K562 (cell line): ENCODE measurements around the gene INPP1. TPM values are rescaled to one million over a fixed set of nuclear protein-coding genes. Genes with fewer than 3 reads are reported as not detected.

Source experiments
- CCNT2 ChIP-seq: IDR thresholded peaks from 2 replicates; pipeline ENCODE4 v1.6.1; 2011; ENCODE audit warnings: borderline replicate concordance, low read depth, mild to moderate bottlenecking, moderate library complexity, mixed read lengths, low read length; ENCODE audit not compliant: insufficient read length; ENCODE audit errors: extremely low read depth
- GATA2 ChIP-seq: sonication (generic); formaldehyde crosslinking; IDR thresholded peaks from 2 replicates; pipeline ENCODE4 v1.4.0; 2020; ENCODE audit warnings: mild to moderate bottlenecking, missing genetic modification reagents
- GATAD2A ChIP-seq: fragments of 450-650 bp; IDR thresholded peaks from 2 replicates; pipeline ENCODE4 v1.6.1; 2017
- IRF1 ChIP-seq: sonication (generic); formaldehyde crosslinking; IDR thresholded peaks from 2 replicates; pipeline ENCODE4 v1.8.0; 2022; ENCODE audit warnings: missing genetic modification reagents, mild to moderate bottlenecking, borderline replicate concordance
- KDM2B ChIP-seq: fragments of 250-450 bp; sonication (Bioruptor Pico); IDR thresholded peaks from 2 replicates; pipeline ENCODE4 v1.8.0; 2021; ENCODE audit warnings: mild to moderate bottlenecking, moderate library complexity
- KLF13 ChIP-seq: fragments of 450-650 bp; IDR thresholded peaks from 2 replicates; pipeline ENCODE4 v1.6.1; 2016; ENCODE audit warnings: missing genetic modification characterization, low read depth, mild to moderate bottlenecking, missing compliant biosample characterization, moderate library complexity, borderline replicate concordance
- MBD1 ChIP-seq: fragments of 250-450 bp; sonication (Bioruptor Pico); IDR thresholded peaks from 2 replicates; pipeline ENCODE4 v1.8.0; 2022; ENCODE audit warnings: inconsistent platforms
- MBD2 ChIP-seq: sonication (generic); IDR thresholded peaks from 2 replicates; pipeline ENCODE4 v1.6.1; 2016; ENCODE audit warnings: low read depth, borderline replicate concordance
- MED1 ChIP-seq: sonication (generic); formaldehyde crosslinking; IDR thresholded peaks from 2 replicates; pipeline ENCODE4 v1.8.1; 2023; ENCODE audit warnings: missing genetic modification reagents, borderline replicate concordance
- NKRF ChIP-seq: fragments of 450-650 bp; IDR thresholded peaks from 2 replicates; pipeline ENCODE4 v1.6.1; 2016; ENCODE audit warnings: borderline replicate concordance
- PPARD ChIP-seq: fragments of 250-450 bp; sonication (Bioruptor Pico); IDR thresholded peaks from 2 replicates; pipeline ENCODE4 v1.8.0; 2022; ENCODE audit warnings: inconsistent platforms, mild to moderate bottlenecking, moderate library complexity
- RUNX1 ChIP-seq: sonication (generic); IDR thresholded peaks from 2 replicates; pipeline ENCODE4 v1.6.1; 2016; ENCODE audit warnings: antibody characterized with exemption, low read depth
- ZNF316 ChIP-seq: fragments of 450-650 bp; IDR thresholded peaks from 2 replicates; pipeline ENCODE4 v1.6.1; 2016
- ZNF518B ChIP-seq: fragments of 250-450 bp; sonication (Bioruptor Pico); IDR thresholded peaks from 2 replicates; pipeline ENCODE4 v1.5.0; 2021; ENCODE audit warnings: mild to moderate bottlenecking, moderate library complexity
- polyA plus RNA-seq, 8 experiments: library from polyadenylated mRNA; depleted of rRNA in 4 of 8; stranded (reverse) in 5 of 8; unstranded in 3 of 8; fragments of >200 nt; fragmentation: Nextera tagmentation in 2 of 8; fragmentation: Illumina TruSeq in 1 of 8; extraction: Ambion mirVana in 2 of 8; extraction: Trizol in 1 of 8; gene quantifications; 2 replicates each; pipeline versions ENCODE4 v1.2.1 to v1.2.3, GENCODE V29; 2011 to 2014; ENCODE audit warnings: inconsistent platforms in 1 of 8, missing spikeins in 1 of 8
- total RNA-seq, 7 experiments: library from RNA; depleted of rRNA in 6 of 7; stranded (reverse); fragments of >200 nt in 6 of 7; fragmentation: Illumina TruSeq in 2 of 7; extraction: Trizol in 2 of 7; gene quantifications; 2 replicates each; pipeline versions ENCODE4 v1.2.1 to v1.2.3, GENCODE V29; 2011 to 2021; ENCODE audit warnings: low replicate concordance in 1 of 7
- TF ChIP-seq, protein P1 (sequence below), 3 experiments: IDR thresholded peaks in 2 of 3; conservative IDR thresholded peaks in 1 of 3; 2 replicates each; pipeline ENCODE4 v1.5.1; 2011 to 2012; ENCODE audit warnings: low read length in 3 of 3, mild to moderate bottlenecking in 3 of 3, control low read depth in 2 of 3, improper control_type of control experiment in 1 of 3, inconsistent platforms in 1 of 3, low read depth in 1 of 3, mixed read lengths in 1 of 3, moderate library complexity in 1 of 3; ENCODE audit not compliant: insufficient read depth in 2 of 3
- TF ChIP-seq, protein P2 (sequence below): fragments of 450-650 bp; conservative IDR thresholded peaks from 2 replicates; pipeline ENCODE4 v1.6.1; 2016; ENCODE audit warnings: missing genetic modification characterization, low read depth, mild to moderate bottlenecking, missing compliant biosample characterization, moderate library complexity

Gene INPP1
- total and polyA plus RNA-seq, 9 of the 15 experiments (the other 6 are each of a cell fraction or from before 2014, with no cell fraction given): 3.7 to 11.8 (median 6.5) TPM

- TF ChIP-seq IRF1 (no peak), KLF13 (no peak), ZNF518B (no peak), GATA2 (CRISPR knock-in tag) (no peak), CCNT2 (peak; percentile 85), RUNX1 (no peak), KDM2B (CRISPR knock-in tag) (no peak), MBD1 (CRISPR knock-in tag) (no peak), MED1 (CRISPR knock-in tag) (no peak), ZNF316 (no peak), PPARD (no peak), GATAD2A (no peak), NKRF (no peak), MBD2 (no peak)
- TF ChIP-seq, protein P1, sequence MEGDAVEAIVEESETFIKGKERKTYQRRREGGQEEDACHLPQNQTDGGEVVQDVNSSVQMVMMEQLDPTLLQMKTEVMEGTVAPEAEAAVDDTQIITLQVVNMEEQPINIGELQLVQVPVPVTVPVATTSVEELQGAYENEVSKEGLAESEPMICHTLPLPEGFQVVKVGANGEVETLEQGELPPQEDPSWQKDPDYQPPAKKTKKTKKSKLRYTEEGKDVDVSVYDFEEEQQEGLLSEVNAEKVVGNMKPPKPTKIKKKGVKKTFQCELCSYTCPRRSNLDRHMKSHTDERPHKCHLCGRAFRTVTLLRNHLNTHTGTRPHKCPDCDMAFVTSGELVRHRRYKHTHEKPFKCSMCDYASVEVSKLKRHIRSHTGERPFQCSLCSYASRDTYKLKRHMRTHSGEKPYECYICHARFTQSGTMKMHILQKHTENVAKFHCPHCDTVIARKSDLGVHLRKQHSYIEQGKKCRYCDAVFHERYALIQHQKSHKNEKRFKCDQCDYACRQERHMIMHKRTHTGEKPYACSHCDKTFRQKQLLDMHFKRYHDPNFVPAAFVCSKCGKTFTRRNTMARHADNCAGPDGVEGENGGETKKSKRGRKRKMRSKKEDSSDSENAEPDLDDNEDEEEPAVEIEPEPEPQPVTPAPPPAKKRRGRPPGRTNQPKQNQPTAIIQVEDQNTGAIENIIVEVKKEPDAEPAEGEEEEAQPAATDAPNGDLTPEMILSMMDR (IDR thresholded peaks at IDR 0.05 in 2 of 3, conservative IDR thresholded peaks at IDR 0.05 in 1 of 3; ENCODE audit: insufficient read depth in 2 of 3, low read depth in 1 of 3, low read length in 3 of 3): no peak
- TF ChIP-seq, protein P2, sequence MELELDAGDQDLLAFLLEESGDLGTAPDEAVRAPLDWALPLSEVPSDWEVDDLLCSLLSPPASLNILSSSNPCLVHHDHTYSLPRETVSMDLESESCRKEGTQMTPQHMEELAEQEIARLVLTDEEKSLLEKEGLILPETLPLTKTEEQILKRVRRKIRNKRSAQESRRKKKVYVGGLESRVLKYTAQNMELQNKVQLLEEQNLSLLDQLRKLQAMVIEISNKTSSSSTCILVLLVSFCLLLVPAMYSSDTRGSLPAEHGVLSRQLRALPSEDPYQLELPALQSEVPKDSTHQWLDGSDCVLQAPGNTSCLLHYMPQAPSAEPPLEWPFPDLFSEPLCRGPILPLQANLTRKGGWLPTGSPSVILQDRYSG: no peak
These were observed 37.6 kb downstream of the INPP1 start (continued) for GRCh38 chr2:190380962-190381412.
